Endothelial cell (in vitro differentiated cells): ENCODE data around the gene ASIC5. TPM values are rescaled to one million over a fixed set of nuclear protein-coding genes. Genes with fewer than 3 reads are reported as not detected.
"Not testable (repeated sequence)": the region's sequence is repeated elsewhere in the genome, so short reads cannot be mapped to it uniquely, and the experiment has no call there.

Experiments used
- DNase-seq: peaks from one replicate; pipeline ENCODE4 v3.0.0; 2021; ENCODE audit warnings: low spot score
- H3K27ac Mint-ChIP-seq: one replicate; pipeline ENCODE4 v1.8.0; 2021; ENCODE audit warnings: mixed read lengths, inconsistent platforms; ENCODE audit not compliant: unreplicated experiment
- H3K27me3 Mint-ChIP-seq: one replicate; pipeline ENCODE4 v1.8.0; 2021; ENCODE audit warnings: mild to moderate bottlenecking, moderate library complexity, mixed read lengths, inconsistent platforms; ENCODE audit not compliant: unreplicated experiment
- H3K36me3 Mint-ChIP-seq: one replicate; pipeline ENCODE4 v1.8.0; 2021; ENCODE audit warnings: mild to moderate bottlenecking, low read depth, mixed read lengths, inconsistent platforms; ENCODE audit not compliant: unreplicated experiment
- H3K4me1 Mint-ChIP-seq: one replicate; pipeline ENCODE4 v1.8.0; 2021; ENCODE audit warnings: mild to moderate bottlenecking, mixed read lengths, inconsistent platforms; ENCODE audit not compliant: unreplicated experiment
- H3K4me3 Mint-ChIP-seq: one replicate; pipeline ENCODE4 v1.8.0; 2021; ENCODE audit warnings: mild to moderate bottlenecking, mixed read lengths, inconsistent platforms; ENCODE audit not compliant: unreplicated experiment
- H3K9me3 Mint-ChIP-seq: one replicate; pipeline ENCODE4 v1.8.0; 2021; ENCODE audit warnings: mixed read lengths, inconsistent platforms; ENCODE audit not compliant: unreplicated experiment
- CTCF ChIP-seq: fragments of 200-600 bp; sonication (generic); IDR thresholded peaks from one replicate; pipeline ENCODE4 v1.5.0; 2021; ENCODE audit warnings: antibody characterized with exemption; ENCODE audit not compliant: unreplicated experiment
- total RNA-seq: library from RNA; stranded (reverse); fragmentation: NEBNext Ultra II Directional; extraction: Animal tissue kit (Norgen Biotek cat#: 25700); gene quantifications from one replicate; pipeline ENCODE4 v1.2.1, GENCODE V29; 2021; ENCODE audit not compliant: unreplicated experiment

The ASIC5 gene
- total RNA-seq, 1 donor from 2014 or later = not detected

GRCh38 chr4:155901013-155901412 is 34.9 kb upstream of the ASIC5 start:
- Mint-ChIP-seq H3K4me1 (no peaks in the 10 kb centered on the region), H3K36me3 (no peaks in the 10 kb centered on the region), H3K4me3 (no peak overlapping the region), H3K27me3 (no peaks in the 10 kb centered on the region), H3K27ac (no peak overlapping the region), H3K9me3 (no peaks in the 10 kb centered on the region)
- TF ChIP-seq CTCF = no peak
- no peak for DNase-seq

- Mint-ChIP-seq H3K4me1 (no peaks in the 10 kb centered on the region), H3K27me3 (no peaks in the 10 kb centered on the region), H3K36me3 (no peaks in the 10 kb centered on the region), H3K4me3 (no peak overlapping the region), H3K27ac (no peak overlapping the region), H3K9me3 (no peaks in the 10 kb centered on the region)
- TF ChIP-seq CTCF = no peak
- DNase-seq = no peak
These were observed 34.3 kb upstream of the ASIC5 start for GRCh38 chr4:155900381-155900780.

GRCh38 chr4:155899891-155900290 is 33.8 kb upstream of the ASIC5 start:
- Mint-ChIP-seq H3K9me3 (no peaks in the 10 kb centered on the region), H3K4me1 (no peaks in the 10 kb centered on the region), H3K4me3 (no peak overlapping the region), H3K27ac (no peak overlapping the region), H3K27me3 (no peaks in the 10 kb centered on the region), H3K36me3 (no peaks in the 10 kb centered on the region)
- TF ChIP-seq CTCF = no peak
- DNase-seq = no peak

GRCh38 chr4:155898371-155898770 is 32.3 kb upstream of the ASIC5 start:
- not testable (repeated sequence) for H3K27me3 Mint-ChIP-seq

GRCh38 chr4:155891058-155891457 is 25.0 kb upstream of the ASIC5 start:
- peaks cover 3% of the 10 kb centered on the region for H3K9me3 Mint-ChIP-seq
- no peak for TF ChIP-seq CTCF
- no peaks in the 10 kb centered on the region for H3K4me1 Mint-ChIP-seq
- H3K4me3 Mint-ChIP-seq = no peak overlapping the region
- H3K27me3 Mint-ChIP-seq = peaks cover 3% of the 10 kb centered on the region
- no peak for DNase-seq
- H3K36me3 Mint-ChIP-seq = peaks cover 3% of the 10 kb centered on the region
- H3K27ac Mint-ChIP-seq = no peak overlapping the region

More at GRCh38 chr4:155898371-155898770, 32.3 kb upstream of the ASIC5 start:
- not testable (repeated sequence) for H3K36me3 Mint-ChIP-seq, H3K4me3 Mint-ChIP-seq, H3K9me3 Mint-ChIP-seq, H3K27ac Mint-ChIP-seq, H3K4me1 Mint-ChIP-seq, DNase-seq

GRCh38 chr4:155889946-155890345 is 23.9 kb upstream of the ASIC5 start:
- peaks cover 3% of the 10 kb centered on the region for H3K36me3 Mint-ChIP-seq
- no peak overlapping the region for H3K27ac Mint-ChIP-seq
- no peak overlapping the region for H3K4me3 Mint-ChIP-seq
- no peak for DNase-seq
- peaks cover 3% of the 10 kb centered on the region for H3K27me3 Mint-ChIP-seq
- no peaks in the 10 kb centered on the region for H3K4me1 Mint-ChIP-seq
- no peak for TF ChIP-seq CTCF
- peaks cover 3% of the 10 kb centered on the region for H3K9me3 Mint-ChIP-seq
